ENCODE data around the gene CEP131.
"Not testable (repeated sequence)": the region's sequence is repeated elsewhere in the genome, so short reads cannot be mapped to it uniquely, and the experiment has no call there.

Gene CEP131

GRCh38 chr17:81162491-81162890 lies 60.3 kb downstream of the CEP131 start:
- no peak for DNase-seq

DNA sequence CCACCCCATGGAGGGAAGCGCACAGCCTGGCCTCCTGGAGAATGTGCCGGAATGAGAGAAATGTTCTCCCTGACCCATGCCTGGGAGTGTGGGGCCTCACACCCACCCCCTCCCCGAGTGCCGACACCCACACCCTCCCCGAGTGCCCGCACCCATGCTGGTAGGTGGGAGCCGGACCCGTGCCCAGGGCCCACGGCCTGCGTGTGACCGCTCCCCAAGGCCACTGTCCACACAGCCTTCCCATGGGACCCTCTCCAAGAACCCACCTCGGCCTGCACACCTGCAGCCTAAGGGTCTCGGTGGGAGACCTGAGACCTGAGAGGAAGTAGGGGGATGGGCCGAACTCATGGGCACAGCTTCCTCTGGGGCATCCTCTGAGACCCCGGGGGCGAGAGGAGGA lies 60.8 kb downstream of the CEP131 start:
- no peak for DNase-seq

GRCh38 chr17:81161536-81161935 lies 61.2 kb downstream of the CEP131 start:
- no peak for DNase-seq

DNA sequence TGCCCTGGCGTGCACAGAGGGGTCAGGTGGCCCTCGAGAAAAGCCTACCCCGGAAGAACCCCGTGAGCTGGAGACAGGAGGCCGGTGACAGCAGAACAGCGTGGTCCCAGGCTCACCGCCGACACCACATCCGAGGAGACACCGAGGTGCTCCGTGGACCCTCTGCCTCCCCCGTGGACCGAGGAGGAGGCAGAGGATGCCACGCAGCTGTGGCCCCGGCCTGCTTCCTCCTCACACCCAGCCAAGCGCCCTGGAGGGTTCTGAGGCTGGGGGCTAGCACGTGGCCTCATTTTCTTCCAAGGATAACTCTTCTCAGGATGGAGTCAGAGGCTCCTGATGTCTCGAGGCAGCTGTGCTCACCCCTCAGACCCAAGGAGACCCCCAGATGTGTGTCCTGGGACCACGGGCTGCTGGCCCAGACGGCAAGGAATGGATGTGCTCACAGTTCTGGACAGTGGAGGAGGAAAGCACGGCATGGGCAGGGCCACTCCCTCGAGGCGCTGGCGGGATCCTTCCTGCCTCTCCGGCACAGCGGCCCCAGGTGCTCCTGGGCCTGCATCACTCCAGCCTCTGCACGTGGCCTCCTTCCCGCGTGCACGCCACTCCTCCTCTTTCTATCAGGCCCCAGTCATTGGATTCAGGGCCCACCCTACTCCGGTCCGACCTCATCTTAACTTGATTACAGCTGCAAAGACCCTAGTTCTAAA lies 61.9 kb downstream of the CEP131 start:
- DNase-seq, result no peak

- no peak for DNase-seq
Observed at GRCh38 chr17:81160306-81160705, 62.5 kb downstream of the CEP131 start.

- DNase-seq, result no peak
Observed at GRCh38 chr17:81159611-81160265, 63.0 kb downstream of the CEP131 start.

- no peak for DNase-seq
Observed at GRCh38 chr17:81158688-81159590, 63.8 kb downstream of the CEP131 start.

DNA sequence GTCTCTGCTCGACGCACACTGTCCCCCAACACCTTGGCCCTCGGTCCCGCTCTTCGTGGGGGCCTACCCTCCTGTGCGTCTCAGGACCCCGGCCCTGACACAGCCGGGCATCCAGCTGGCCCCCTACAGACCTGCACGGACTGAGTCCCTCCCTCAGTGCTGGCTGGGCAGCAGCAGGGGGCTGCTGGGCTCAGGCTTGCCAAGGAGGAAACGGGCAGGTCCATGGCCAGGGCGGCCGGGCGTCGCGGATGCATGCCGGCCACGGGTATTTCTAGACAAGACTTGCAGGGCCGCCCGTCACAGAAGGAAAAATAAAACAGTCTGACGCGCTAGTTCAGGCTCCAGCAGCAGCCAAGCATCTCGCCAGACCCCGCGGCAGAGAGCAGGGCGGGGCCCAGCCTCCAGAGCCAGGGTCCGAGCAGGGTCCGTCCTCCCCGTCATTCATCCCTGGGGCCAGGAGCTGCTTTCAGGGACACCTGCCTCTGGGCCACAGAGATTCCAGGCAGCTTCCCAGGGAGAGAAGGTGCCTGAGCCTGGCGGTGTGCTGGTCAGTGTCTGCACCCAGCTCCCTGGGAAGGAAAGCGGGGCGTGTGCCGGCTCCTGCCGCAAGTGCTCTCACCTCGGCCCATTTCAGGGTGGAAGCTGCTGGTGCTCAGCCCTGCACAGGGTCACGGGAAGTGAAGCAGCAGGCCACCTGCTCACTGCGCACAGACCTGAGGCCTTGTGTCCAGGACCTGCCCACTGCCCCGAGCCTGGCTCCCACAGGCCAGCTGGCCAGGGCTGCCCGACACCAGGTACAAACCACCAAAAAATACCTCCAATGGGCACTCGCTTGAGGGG lies 64.7 kb downstream of the CEP131 start:
- no peak for DNase-seq

GRCh38 chr17:81156866-81157805 lies 65.6 kb downstream of the CEP131 start:
- no peak for DNase-seq

GRCh38 chr17:81154961-81155360 lies 67.8 kb downstream of the CEP131 start:
- DNase-seq, result no peak

DNA sequence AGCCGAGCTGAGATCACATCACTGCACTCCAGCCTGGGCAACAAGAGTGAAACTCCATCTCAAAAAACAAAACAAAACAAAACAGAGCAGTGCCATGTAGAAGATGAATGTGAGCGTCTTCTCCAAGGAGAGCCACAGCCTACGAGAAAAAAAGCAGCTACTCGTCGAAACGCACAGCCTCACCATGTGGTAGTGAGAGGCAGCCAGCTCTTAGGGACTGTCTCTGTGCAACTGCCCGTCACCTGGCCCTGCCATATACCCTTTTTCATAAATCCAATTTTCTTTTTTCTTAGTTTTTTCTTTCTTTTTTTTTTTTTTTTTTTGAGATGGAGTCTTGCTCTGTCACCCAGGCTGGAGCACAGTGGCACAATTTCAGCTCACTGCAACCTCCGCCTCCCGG lies 68.7 kb downstream of the CEP131 start:
- DNase-seq, result not testable (repeated sequence)

DNA sequence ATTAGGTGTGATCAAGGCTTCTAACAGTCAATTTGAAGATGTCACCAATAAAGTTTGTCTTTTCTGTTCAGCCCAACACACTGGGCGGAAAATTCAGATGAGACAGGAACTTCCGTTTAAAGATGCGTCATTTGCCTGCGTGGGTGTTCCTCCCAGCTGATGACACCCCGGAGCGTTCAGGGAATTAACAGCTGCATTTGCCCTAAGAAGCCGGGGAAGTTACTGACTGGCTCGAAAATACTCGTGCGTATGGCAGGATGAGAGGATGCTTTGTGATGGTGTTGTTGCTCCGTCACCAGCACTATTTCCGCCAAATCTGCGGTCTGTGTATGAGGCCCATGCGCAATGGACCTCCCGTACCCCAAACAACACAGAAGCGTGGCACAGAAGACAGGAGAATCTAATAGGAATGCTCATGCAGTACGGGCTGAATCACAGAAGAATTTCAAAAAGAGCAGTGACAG lies 69.4 kb downstream of the CEP131 start:
- DNase-seq, result peak; percentile 51

DNA sequence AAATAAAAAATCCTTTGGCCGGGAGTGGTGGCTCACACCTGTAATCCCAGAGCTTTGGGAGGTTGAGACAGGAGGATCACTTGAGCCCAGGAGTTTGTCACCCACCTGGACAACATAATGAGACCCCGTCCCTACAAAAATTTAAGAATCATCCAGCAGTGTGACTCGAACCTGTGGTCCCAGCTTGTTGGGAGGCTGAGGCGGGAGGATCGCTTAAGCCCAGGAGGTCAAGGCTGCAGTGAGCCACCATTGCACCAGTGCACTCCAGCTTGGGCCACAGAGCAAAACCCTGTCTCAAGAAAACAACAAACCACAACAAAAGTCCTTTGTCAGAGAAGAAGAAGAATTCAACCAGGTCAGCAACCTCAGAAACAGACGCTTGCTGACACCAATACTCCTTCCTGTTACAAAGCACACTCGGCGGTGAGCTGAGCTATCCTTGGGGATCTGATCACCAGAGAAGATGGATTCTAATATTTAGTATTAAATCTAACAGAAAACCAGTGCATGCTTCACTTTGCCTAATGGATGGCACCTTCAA lies 70.4 kb downstream of the CEP131 start:
- no peak for DNase-seq

DNA sequence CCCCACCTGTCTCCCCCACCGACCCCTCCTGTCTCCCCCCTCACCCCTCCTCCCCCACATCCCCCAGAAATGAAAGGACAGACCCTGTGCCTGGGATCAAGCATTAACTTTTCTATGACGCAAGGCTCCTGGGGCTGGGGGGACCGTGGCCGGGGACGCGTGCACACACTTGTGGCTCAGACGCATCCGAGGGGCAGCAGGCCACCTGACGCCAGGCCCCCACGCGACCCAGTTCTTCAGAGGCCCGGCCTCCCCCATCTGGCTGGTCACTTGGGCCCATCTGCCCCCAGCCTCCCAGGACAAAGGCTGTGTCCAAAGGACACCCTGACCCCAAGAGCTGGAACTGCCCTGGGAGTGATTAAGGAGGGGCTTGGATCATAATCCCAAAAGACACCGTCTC lies 71.5 kb downstream of the CEP131 start:
- no peak for DNase-seq

- DNase-seq, result no peak
Observed at GRCh38 chr17:81150377-81151077, 72.2 kb downstream of the CEP131 start.

GRCh38 chr17:81148986-81149533 lies 73.7 kb downstream of the CEP131 start:
- no peak for DNase-seq

- no peak for DNase-seq
Observed at GRCh38 chr17:81148571-81148970, 74.2 kb downstream of the CEP131 start.

DNA sequence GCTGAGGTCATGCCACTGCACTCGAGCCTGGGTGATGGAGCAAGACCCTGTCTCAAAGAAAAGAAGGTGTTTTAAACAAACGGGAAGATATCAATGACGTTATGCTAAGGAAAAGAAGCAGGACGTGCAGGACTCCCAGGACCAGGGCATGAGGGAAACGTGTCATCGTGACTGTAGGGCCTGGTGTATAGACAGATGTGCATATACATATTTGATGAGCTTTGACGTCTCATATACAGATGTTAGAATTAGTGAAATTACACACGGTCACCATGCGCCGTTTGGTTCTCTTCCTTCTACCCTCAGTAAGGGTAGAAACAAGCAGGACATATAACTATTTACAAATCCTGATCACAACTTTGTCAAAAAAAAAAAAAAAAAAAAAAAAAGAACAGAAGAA lies 75.1 kb downstream of the CEP131 start:
- DNase-seq, result no peak

- not testable (repeated sequence) for DNase-seq
Observed at GRCh38 chr17:81146208-81146607, 76.6 kb downstream of the CEP131 start.

DNA sequence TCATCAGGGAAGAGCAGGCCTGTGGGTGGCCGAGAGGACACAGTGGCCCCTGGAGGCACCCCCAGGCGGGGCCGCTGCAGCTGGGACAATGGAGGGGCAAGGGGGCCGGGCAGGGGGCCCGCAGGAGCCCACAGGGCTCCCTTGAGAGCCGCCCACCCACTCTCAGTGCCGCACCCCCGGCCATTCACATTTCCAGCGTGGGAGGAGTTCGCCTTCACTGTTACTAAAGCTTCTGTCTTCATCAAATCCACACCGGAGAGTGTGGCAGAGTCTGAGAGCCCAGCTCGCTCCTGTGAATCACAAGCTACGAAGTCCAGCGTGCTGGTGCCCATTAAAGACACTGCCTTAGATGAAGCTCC lies 78.4 kb downstream of the CEP131 start:
- no peak for DNase-seq

All from fibroblast of upper back skin (primary cell).